Lower leg skin (tissue), 3 donors: ENCODE data around the gene COG5.

Experiments used
- POLR2A ChIP-seq, 2 donors: fragments of 450-650 bp; IDR thresholded peaks; one replicate each; pipeline ENCODE4 v1.6.1; 2016 to 2017; ENCODE audit warnings: antibody characterized with exemption in 2 of 2, mild to moderate bottlenecking in 1 of 2, moderate library complexity in 1 of 2
- TF ChIP-seq, protein P1 (sequence below), 3 donors: fragments of 450-650 bp; IDR thresholded peaks; one replicate each; pipeline ENCODE4 v1.5.1; 2016; ENCODE audit warnings: antibody characterized with exemption in 3 of 3, mild to moderate bottlenecking in 3 of 3, moderate library complexity in 2 of 3

DNA sequence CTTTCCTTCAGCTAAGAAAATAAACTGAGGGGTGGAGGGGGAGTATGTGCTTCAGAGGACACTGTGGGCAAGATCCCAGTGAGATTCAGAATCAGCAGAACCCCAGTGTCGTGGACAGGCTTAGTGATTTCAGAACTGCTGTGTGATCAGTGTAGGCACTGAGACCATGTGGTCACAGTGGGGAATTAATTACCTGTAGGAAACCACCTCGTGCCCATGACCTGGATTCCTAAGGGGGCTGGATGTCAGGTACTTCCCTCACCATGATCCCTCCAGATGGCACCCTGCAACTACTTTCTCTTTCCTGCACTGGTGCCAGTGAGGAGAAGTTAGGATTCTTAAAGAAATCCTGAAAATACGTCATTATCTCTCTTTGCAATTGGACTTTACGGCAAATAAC is 330.5 kb downstream of the COG5 start:
- TF ChIP-seq, protein P1, sequence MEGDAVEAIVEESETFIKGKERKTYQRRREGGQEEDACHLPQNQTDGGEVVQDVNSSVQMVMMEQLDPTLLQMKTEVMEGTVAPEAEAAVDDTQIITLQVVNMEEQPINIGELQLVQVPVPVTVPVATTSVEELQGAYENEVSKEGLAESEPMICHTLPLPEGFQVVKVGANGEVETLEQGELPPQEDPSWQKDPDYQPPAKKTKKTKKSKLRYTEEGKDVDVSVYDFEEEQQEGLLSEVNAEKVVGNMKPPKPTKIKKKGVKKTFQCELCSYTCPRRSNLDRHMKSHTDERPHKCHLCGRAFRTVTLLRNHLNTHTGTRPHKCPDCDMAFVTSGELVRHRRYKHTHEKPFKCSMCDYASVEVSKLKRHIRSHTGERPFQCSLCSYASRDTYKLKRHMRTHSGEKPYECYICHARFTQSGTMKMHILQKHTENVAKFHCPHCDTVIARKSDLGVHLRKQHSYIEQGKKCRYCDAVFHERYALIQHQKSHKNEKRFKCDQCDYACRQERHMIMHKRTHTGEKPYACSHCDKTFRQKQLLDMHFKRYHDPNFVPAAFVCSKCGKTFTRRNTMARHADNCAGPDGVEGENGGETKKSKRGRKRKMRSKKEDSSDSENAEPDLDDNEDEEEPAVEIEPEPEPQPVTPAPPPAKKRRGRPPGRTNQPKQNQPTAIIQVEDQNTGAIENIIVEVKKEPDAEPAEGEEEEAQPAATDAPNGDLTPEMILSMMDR (IDR thresholded peaks at IDR 0.05), result no peak
- TF ChIP-seq POLR2A (IDR thresholded peaks at IDR 0.05), result no peak
